GM12891 (cell line): ENCODE results near the gene SYNE1.

Source experiments
- PAX5 ChIP-seq: IDR thresholded peaks from 2 replicates; pipeline ENCODE4 v1.6.1; 2011; ENCODE audit warnings: low read length, moderate library complexity, mild to moderate bottlenecking; ENCODE audit not compliant: insufficient read depth, severe bottlenecking
- POLR2A ChIP-seq: IDR thresholded peaks from 2 replicates; pipeline ENCODE4 v1.6.1; 2011; ENCODE audit warnings: low read depth, low read length, control low read depth
- POLR2AphosphoS5 ChIP-seq: IDR thresholded peaks from 2 replicates; pipeline ENCODE4 v1.6.1; 2011; ENCODE audit warnings: low read depth, low read length, control low read depth
- POU2F2 ChIP-seq: IDR thresholded peaks from 2 replicates; pipeline ENCODE4 v1.6.1; 2011; ENCODE audit warnings: low read depth, mild to moderate bottlenecking, control low read depth, low read length, moderate library complexity
- SPI1 ChIP-seq: IDR thresholded peaks from 2 replicates; pipeline ENCODE4 v1.6.1; 2011; ENCODE audit warnings: low read depth, low read length, control low read depth
- TAF1 ChIP-seq: IDR thresholded peaks from 2 replicates; pipeline ENCODE4 v1.6.1; 2011; ENCODE audit warnings: low read depth, low read length, control low read depth

GRCh38 chr6:152543519-152543918, 93.6 kb downstream of the SYNE1 start:
- TF ChIP-seq POLR2A (no peak), POLR2AphosphoS5 (no peak), TAF1 (no peak), SPI1 (no peak), POU2F2 (no peak), PAX5 (no peak)
